H9 (cell line): ENCODE results near the gene NKIRAS1. TPM values are rescaled to one million over a fixed set of nuclear protein-coding genes. Genes with fewer than 3 reads are reported as not detected.

Experiments
- DNase-seq: peaks from one replicate; pipeline ENCODE4 v3.0.0-alpha.2; 2017
- H2AFZ ChIP-seq: one replicate; pipeline ENCODE4 v1.6.1; 2013; ENCODE audit warnings: mild to moderate bottlenecking, low read length, control low read depth, moderate library complexity
- H2AK5ac ChIP-seq: 2 replicates; pipeline ENCODE4 v1.6.1; 2013; ENCODE audit warnings: low read length, control low read depth, mixed read lengths; ENCODE audit not compliant: insufficient read length
- H2BK120ac ChIP-seq: one replicate; pipeline ENCODE4 v1.6.1; 2013; ENCODE audit warnings: low read depth, mild to moderate bottlenecking, low read length, control low read depth, inconsistent platforms; ENCODE audit not compliant: poor library complexity, severe bottlenecking
- H2BK12ac ChIP-seq: 2 replicates; pipeline ENCODE4 v1.6.1; 2013; ENCODE audit warnings: low read length, control low read depth, mixed read lengths, low read depth; ENCODE audit not compliant: insufficient read length
- H2BK15ac ChIP-seq: 2 replicates; pipeline ENCODE4 v1.6.1; 2013; ENCODE audit warnings: low read depth, low read length, control low read depth
- H2BK20ac ChIP-seq: one replicate; pipeline ENCODE4 v1.6.1; 2013; ENCODE audit warnings: low read depth, mild to moderate bottlenecking, low read length, control low read depth, inconsistent platforms; ENCODE audit not compliant: poor library complexity, severe bottlenecking
- H2BK5ac ChIP-seq: 2 replicates; pipeline ENCODE4 v1.6.1; 2013; ENCODE audit warnings: low read length, control low read depth, mixed read lengths; ENCODE audit not compliant: insufficient read length
- H3K14ac ChIP-seq: 2 replicates; pipeline ENCODE4 v1.6.1; 2013; ENCODE audit warnings: low read length, control low read depth; ENCODE audit not compliant: insufficient read depth
- H3K18ac ChIP-seq: 2 replicates; pipeline ENCODE4 v1.6.1; 2013; ENCODE audit warnings: low read depth, mild to moderate bottlenecking, mixed read lengths, low read length, control low read depth; ENCODE audit not compliant: insufficient read length
- H3K23ac ChIP-seq: 2 replicates; pipeline ENCODE4 v1.6.1; 2013; ENCODE audit warnings: low read length, control low read depth, mixed read lengths, low read depth; ENCODE audit not compliant: insufficient read length
- H3K23me2 ChIP-seq: 2 replicates; pipeline ENCODE4 v1.6.1; 2013; ENCODE audit warnings: low read depth, mild to moderate bottlenecking, mixed read lengths, low read length, control low read depth; ENCODE audit not compliant: insufficient read length, poor library complexity, severe bottlenecking
- H3K27ac ChIP-seq: 2 replicates; pipeline ENCODE4 v1.5.1; 2013; ENCODE audit warnings: low read length, control low read depth, mixed read lengths, low read depth; ENCODE audit not compliant: insufficient read length
- H3K27me3 ChIP-seq: 2 replicates; pipeline ENCODE4 v1.6.1; 2013; ENCODE audit warnings: low read length, control low read depth, inconsistent platforms; ENCODE audit not compliant: insufficient read depth
- H3K4ac ChIP-seq: 2 replicates; pipeline ENCODE4 v1.6.1; 2013; ENCODE audit warnings: low read depth, mild to moderate bottlenecking, control low read depth, inconsistent platforms, low read length, moderate library complexity
- H3K4me1 ChIP-seq: 2 replicates; pipeline ENCODE4 v1.6.1; 2013; ENCODE audit warnings: low read length, control low read depth, inconsistent platforms; ENCODE audit not compliant: insufficient read depth
- H3K4me2 ChIP-seq: 2 replicates; pipeline ENCODE4 v1.6.1; 2013; ENCODE audit warnings: low read length, control low read depth, mixed read lengths; ENCODE audit not compliant: insufficient read length, insufficient read depth
- H3K56ac ChIP-seq: 2 replicates; pipeline ENCODE4 v1.6.1; 2013; ENCODE audit warnings: low read depth, mild to moderate bottlenecking, mixed read lengths, low read length, control low read depth; ENCODE audit not compliant: insufficient read length
- H3K79me1 ChIP-seq: 2 replicates; pipeline ENCODE4 v1.6.1; 2013; ENCODE audit warnings: low read depth, mild to moderate bottlenecking, moderate library complexity, low read length, control low read depth, inconsistent platforms; ENCODE audit not compliant: insufficient read depth, poor library complexity, severe bottlenecking
- H3K79me2 ChIP-seq: 2 replicates; pipeline ENCODE4 v1.6.1; 2013; ENCODE audit warnings: low read length, control low read depth, inconsistent platforms; ENCODE audit not compliant: insufficient read depth
- H3K9ac ChIP-seq: 2 replicates; pipeline ENCODE4 v1.6.1; 2013; ENCODE audit warnings: low read length, control low read depth, mixed read lengths; ENCODE audit not compliant: insufficient read length; ENCODE audit errors: extremely low read depth
- H3K9me3 ChIP-seq: one replicate; pipeline ENCODE4 v1.6.1; 2013; ENCODE audit warnings: low read depth, low read length, inconsistent platforms; ENCODE audit not compliant: control insufficient read depth
- H3T11ph ChIP-seq: one replicate; pipeline ENCODE4 v1.6.1; 2013; ENCODE audit warnings: mild to moderate bottlenecking, low read length, control low read depth, inconsistent platforms
- H4K20me1 ChIP-seq: one replicate; pipeline ENCODE4 v1.6.1; 2013; ENCODE audit not compliant: control insufficient read depth, insufficient read length, insufficient read depth
- H4K5ac ChIP-seq: 2 replicates; pipeline ENCODE4 v1.6.1; 2013; ENCODE audit warnings: low read depth, mild to moderate bottlenecking, mixed read lengths, low read length, control low read depth; ENCODE audit not compliant: insufficient read length
- H4K8ac ChIP-seq: replicated peaks from 2 replicates; pipeline ENCODE4 v1.6.1; 2013; ENCODE audit warnings: low read length, control low read depth, mixed read lengths, low read depth; ENCODE audit not compliant: insufficient read length
- H4K91ac ChIP-seq: 2 replicates; pipeline ENCODE4 v1.6.1; 2013; ENCODE audit warnings: low read depth, mild to moderate bottlenecking, moderate library complexity, mixed read lengths, low read length, control low read depth; ENCODE audit not compliant: insufficient read length
- H3K27ac Mint-ChIP-seq, 3 experiments: 2 replicates in 2 of 3; 3 replicates in 1 of 3; pipeline ENCODE4 v1.8.0; 2020 to 2021; ENCODE audit warnings: mixed read lengths in 3 of 3, mild to moderate bottlenecking in 1 of 3, moderate library complexity in 1 of 3
- H3K27me3 Mint-ChIP-seq: 2 replicates; pipeline ENCODE4 v1.8.0; 2021; ENCODE audit warnings: low read depth, mild to moderate bottlenecking, moderate library complexity, mixed read lengths
- H3K36me3 Mint-ChIP-seq, 3 experiments: 2 replicates in 2 of 3; 3 replicates in 1 of 3; pipeline ENCODE4 v1.8.0; 2020 to 2021; ENCODE audit warnings: low read depth in 3 of 3, mixed read lengths in 3 of 3; ENCODE audit not compliant: insufficient read depth in 1 of 3
- H3K4me1 Mint-ChIP-seq, 2 experiments: 2 replicates each; pipeline ENCODE4 v1.8.0; 2020; ENCODE audit warnings: mixed read lengths in 2 of 2
- H3K4me3 Mint-ChIP-seq, 2 experiments: 2 replicates in 1 of 2; 3 replicates in 1 of 2; pipeline ENCODE4 v1.8.0; 2020 to 2021; ENCODE audit warnings: mild to moderate bottlenecking in 2 of 2, mixed read lengths in 2 of 2, moderate library complexity in 1 of 2
- H3K9me3 Mint-ChIP-seq, 2 experiments: 2 replicates in 1 of 2; 3 replicates in 1 of 2; pipeline ENCODE4 v1.8.0; 2020; ENCODE audit warnings: mild to moderate bottlenecking in 2 of 2, mixed read lengths in 2 of 2, moderate library complexity in 1 of 2
- CTCF ChIP-seq: fragments of 200-600 bp; sonication (generic); conservative IDR thresholded peaks from 3 replicates; pipeline ENCODE4 v1.8.0; 2021; ENCODE audit warnings: antibody characterized with exemption, mild to moderate bottlenecking
- WGBS: extraction: QIAGEN DNeasy Blood & Tissue Kit; methylation state at CpG from one replicate; pipeline ENCODE4 v1.1.7; 2013; ENCODE audit warnings: missing lambda C conversion rate, low lambda C conversion rate, mixed read lengths; ENCODE audit not compliant: insufficient read length; ENCODE audit errors: extremely low coverage; 5-methylcytosine and 5-hydroxymethylcytosine counted together
- total RNA-seq: library from RNA; stranded (reverse); gene quantifications from 2 replicates; pipeline ENCODE4 v1.2.1, GENCODE V29; 2021

The NKIRAS1 gene
- total RNA-seq, 1 experiment from 2014 or later = 6.1 TPM

GRCh38 chr3:23928524-23928923 lies 11.7 kb upstream of the NKIRAS1 start:
- no peaks in the 10 kb centered on the region for H3K79me1 ChIP-seq
- H3K79me2 ChIP-seq = no peaks in the 10 kb centered on the region
- no peak overlapping the region for H3K27ac Mint-ChIP-seq
- H3K18ac ChIP-seq = no peak overlapping the region
- no peak overlapping the region for H3T11ph ChIP-seq
- no peaks in the 10 kb centered on the region for H4K20me1 ChIP-seq
- H4K5ac ChIP-seq = no peak overlapping the region
- H3K14ac ChIP-seq = no peak overlapping the region
- no peak overlapping the region for H4K91ac ChIP-seq
- H3K27me3 ChIP-seq = no peaks in the 10 kb centered on the region
- H2BK5ac ChIP-seq = no peak overlapping the region
- H3K36me3 Mint-ChIP-seq = no peaks in the 10 kb centered on the region
- H3K23ac ChIP-seq = no peak overlapping the region
- no peak overlapping the region for H2BK120ac ChIP-seq
- H2AFZ ChIP-seq = no peak overlapping the region
- WGBS = no CpG with 5 or more reads among the region's 8 CpGs
- H3K23me2 ChIP-seq = no peaks in the 10 kb centered on the region
- no peak overlapping the region for H2AK5ac ChIP-seq
- peaks cover 10 to 11% of the 10 kb centered on the region in 2 experiments for H3K4me1 Mint-ChIP-seq
- H3K4me2 ChIP-seq = no peak overlapping the region
- no peak overlapping the region for H3K9ac ChIP-seq
- no peak overlapping the region for H4K8ac ChIP-seq
- no peaks in the 10 kb centered on the region for H3K9me3 Mint-ChIP-seq
- no peak overlapping the region for H2BK12ac ChIP-seq
- H3K9me3 ChIP-seq = no peaks in the 10 kb centered on the region
- DNase-seq = no peak
- no peak overlapping the region for H3K4me3 Mint-ChIP-seq
- no peak overlapping the region for H2BK20ac ChIP-seq
- no peak overlapping the region for H2BK15ac ChIP-seq
- no peak overlapping the region for H3K27ac ChIP-seq
- no peak overlapping the region for H3K4ac ChIP-seq
- H3K4me1 ChIP-seq = no peaks in the 10 kb centered on the region; the same call in 1 of the 2 replicates
- TF ChIP-seq CTCF = no peak
- H3K56ac ChIP-seq = no peak overlapping the region
- no peaks in the 10 kb centered on the region for H3K27me3 Mint-ChIP-seq
